HG03039 (cell line): Measurements from ENCODE around the gene ZNF319.

ENCODE experiments used
- ATAC-seq: cut with Tn5 transposase; IDR thresholded peaks from one replicate; pipeline ENCODE4 v1.9.1; 2021; ENCODE audit warnings: mild to moderate bottlenecking, moderate library complexity; ENCODE audit not compliant: unreplicated experiment

The ZNF319 gene

GRCh38 chr16:57998992-57999365 is 1.5 kb downstream of the ZNF319 start:
- no peak for ATAC-seq

GRCh38 chr16:57998486-57998885 is 2.0 kb downstream of the ZNF319 start:
- ATAC-seq, result no peak

GRCh38 chr16:57997528-57998265 is 2.8 kb downstream of the ZNF319 start:
- no peak for ATAC-seq

GRCh38 chr16:57997176-57997527 is 3.3 kb downstream of the ZNF319 start:
- ATAC-seq, result no peak

- no peak for ATAC-seq
These were observed 3.9 kb downstream of the ZNF319 start for GRCh38 chr16:57996406-57997175.

- ATAC-seq, result no peak
These were observed 4.6 kb downstream of the ZNF319 start for GRCh38 chr16:57995721-57996405.

- no peak for ATAC-seq
These were observed 5.7 kb downstream of the ZNF319 start for GRCh38 chr16:57994778-57995177.

GRCh38 chr16:57994361-57994760 is 6.1 kb downstream of the ZNF319 start:
- ATAC-seq, result no peak

GRCh38 chr16:57993897-57994296 is 6.6 kb downstream of the ZNF319 start:
- no peak for ATAC-seq

- no peak for ATAC-seq
These were observed 7.0 kb downstream of the ZNF319 start for GRCh38 chr16:57993438-57993837.

- ATAC-seq, result no peak
These were observed 8.4 kb downstream of the ZNF319 start for GRCh38 chr16:57992084-57992483.

GRCh38 chr16:57991551-57992059 is 8.9 kb downstream of the ZNF319 start:
- ATAC-seq, result no peak

- ATAC-seq, result no peak
These were observed 11.5 kb downstream of the ZNF319 start for GRCh38 chr16:57988929-57989328.

- no peak for ATAC-seq
These were observed 12.9 kb downstream of the ZNF319 start for GRCh38 chr16:57987441-57988177.

- no peak for ATAC-seq
These were observed 14.3 kb downstream of the ZNF319 start for GRCh38 chr16:57986196-57986595.

GRCh38 chr16:57985204-57986181 is 15.0 kb downstream of the ZNF319 start:
- ATAC-seq, result no peak

GRCh38 chr16:57984443-57985203 is 15.8 kb downstream of the ZNF319 start:
- peak; percentile 68 for ATAC-seq

- no peak for ATAC-seq
These were observed 18.1 kb downstream of the ZNF319 start for GRCh38 chr16:57982385-57982784.

- no peak for ATAC-seq
These were observed 18.8 kb downstream of the ZNF319 start for GRCh38 chr16:57981636-57982035.
